GM18873 (cell line): Measurements from ENCODE around the gene SOST.

Experiments used
- ATAC-seq: cut with Tn5 transposase; IDR thresholded peaks from one replicate; pipeline ENCODE4 v1.9.1; 2021; ENCODE audit warnings: mild to moderate bottlenecking, moderate library complexity, moderate number of reproducible peaks; ENCODE audit not compliant: unreplicated experiment, low FRiP score

The SOST gene

DNA sequence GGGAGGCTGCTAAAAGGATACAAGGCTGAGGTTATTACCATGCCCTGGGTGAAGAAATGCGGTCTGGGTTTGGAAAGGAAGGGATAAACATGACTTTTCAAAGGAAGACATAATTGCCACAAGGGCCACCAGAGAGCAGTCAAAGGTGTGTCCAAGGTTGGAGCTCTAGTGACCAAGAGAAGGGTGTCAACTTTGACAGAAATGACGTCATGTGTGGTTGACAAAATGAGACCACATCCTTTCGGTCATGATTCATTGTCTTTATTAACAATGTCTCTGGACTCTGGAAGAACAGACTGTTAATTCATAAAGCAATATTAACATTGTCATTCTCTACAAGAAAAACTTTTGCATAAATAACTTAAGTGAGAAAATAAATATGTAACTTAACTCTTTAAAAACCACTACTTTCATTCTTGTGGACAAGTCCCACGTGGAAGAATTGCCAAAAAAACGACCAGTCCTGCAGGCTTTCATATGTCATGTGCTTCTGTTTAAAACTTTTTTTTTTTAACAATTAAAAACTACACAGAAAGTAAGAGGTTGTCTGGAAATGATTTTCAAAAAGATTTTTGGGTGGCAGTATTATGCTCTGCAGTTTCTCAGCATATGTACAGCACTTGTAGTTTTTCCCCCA, 5.0 kb downstream of the SOST start:
- ATAC-seq = no peak

DNA sequence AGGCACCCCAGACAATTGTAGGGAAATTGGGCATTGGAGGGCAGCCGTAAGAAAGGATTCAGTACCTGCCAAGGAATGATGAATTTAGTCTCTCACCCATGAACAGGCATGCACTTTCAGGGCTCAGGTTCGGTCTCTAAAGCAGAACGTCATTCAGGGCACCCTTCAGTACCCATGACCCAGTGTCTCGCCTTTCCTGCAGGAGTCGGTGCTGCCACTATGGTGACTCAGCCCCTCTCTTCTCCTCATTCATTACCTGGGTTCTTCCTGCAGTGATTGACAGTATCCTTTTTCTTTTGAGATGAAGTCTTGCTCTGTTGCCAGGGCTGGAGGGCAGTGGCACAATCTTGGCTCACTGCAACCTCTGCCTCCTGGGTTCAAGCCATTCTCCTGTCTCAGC, 8.4 kb downstream of the SOST start:
- ATAC-seq = no peak

DNA sequence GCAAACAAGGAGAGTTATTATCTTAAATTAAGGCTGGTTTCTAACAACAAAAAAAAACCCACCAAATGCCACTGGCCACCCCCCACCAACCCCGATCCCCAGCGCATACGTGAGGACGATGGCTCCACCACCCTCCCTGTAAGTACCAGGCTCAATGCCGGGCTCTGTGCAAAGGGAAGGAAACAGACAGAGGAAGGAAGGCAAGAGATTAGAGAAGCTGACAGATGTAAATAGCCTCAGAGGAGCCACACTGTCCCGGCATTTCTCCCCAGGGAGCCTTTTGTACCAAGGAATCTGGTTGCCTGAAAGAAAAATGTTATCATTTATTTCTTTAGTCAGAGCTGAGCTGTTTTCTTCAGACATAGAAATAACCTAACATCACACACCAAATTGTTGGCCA, 13.1 kb downstream of the SOST start:
- ATAC-seq = no peak

DNA sequence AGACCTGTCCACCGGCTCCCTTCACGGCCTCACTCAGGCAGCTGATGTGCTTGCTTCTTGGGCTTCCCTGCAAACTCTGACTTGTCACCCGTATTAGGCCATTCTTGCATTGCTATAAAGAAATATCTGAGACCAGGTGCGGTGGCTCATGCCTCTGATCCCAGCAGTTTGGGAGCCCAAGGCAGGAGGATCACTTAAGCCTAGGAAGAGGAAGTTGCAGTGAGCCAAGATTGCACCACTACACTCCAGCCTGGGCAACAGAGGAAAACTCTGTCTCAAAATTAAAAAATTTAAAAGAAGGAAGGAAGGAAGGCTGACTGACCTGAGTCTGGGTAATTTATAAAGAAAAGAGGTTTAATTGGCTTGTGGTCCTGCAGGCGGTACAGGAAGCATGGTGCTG, 17.0 kb downstream of the SOST start:
- ATAC-seq = no peak

DNA sequence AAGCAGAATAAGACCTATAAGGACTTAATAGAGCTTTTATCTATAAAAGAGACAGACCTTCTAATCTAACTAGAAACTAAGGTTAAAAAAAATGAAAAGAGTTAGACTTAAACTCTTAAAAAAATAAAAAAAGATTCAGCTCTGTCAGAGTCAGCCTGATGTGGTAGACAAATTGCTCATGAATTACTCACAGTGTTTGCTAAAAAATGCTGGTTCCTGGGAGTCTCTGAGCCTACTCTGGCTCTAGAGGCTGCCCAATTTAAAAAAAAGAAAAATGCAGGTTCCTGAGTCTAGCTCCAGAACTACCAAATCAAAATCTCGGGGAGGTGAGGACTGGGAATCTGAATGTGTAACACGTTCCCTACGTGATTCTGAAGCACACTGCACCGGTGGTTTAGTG, 18.1 kb downstream of the SOST start:
- ATAC-seq = no peak

DNA sequence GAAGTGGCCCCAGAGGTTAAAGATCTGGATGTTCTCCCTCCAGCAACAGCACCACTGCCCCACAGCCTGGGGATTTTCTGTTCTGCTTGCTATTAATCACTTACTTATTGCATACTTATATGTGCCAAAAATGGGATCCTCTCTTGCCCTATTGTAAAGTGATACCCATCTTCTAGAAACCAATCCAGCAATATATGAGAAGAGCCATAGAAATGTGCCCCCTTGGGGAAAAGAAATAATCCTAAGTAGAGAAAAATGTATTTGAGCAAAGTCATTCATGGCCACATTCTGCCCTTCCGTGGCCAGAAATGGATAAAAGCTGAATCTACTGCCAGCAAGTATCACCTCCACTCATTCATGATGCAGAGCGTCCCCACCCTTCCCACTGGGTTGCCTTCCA, 20.9 kb downstream of the SOST start:
- ATAC-seq = no peak

DNA sequence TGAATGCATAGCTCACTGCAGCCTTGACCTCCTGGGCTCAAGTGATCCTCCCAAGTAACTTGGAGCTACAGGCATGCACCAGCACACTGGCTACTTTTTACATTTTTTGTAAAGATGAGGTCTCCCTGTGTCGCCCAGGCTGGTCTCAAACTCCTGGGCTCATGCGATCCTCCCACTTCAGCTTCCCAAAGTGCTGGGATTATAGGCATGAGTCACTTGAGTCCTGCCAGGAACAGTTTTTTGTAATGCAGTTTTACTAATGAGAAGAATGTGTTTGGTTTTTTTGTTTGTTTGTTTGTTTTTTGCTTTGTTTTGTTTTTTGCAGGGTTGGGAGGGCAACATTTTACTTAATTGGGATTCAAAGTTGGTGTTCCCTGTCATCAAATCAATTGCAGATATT, 22.2 kb downstream of the SOST start:
- no peak for ATAC-seq

DNA sequence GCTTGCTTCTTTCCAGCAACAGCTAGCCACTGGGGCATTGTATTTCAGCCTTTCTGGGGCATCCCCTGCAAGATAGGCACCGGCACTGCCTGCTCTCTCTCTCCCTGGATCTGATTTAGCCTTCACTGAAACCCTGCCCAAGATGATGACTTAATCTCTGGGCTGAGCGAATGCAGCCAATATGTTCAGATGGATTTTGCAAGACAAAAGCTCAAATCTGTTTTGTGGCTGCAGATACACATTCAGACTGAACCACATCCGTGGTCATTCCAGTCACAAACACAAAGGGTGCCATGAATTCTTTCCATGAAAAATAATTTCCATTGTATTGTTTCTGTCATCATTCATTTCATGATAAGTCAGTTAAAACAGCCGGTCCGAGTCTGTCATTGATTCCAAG, 24.2 kb downstream of the SOST start:
- no peak for ATAC-seq

DNA sequence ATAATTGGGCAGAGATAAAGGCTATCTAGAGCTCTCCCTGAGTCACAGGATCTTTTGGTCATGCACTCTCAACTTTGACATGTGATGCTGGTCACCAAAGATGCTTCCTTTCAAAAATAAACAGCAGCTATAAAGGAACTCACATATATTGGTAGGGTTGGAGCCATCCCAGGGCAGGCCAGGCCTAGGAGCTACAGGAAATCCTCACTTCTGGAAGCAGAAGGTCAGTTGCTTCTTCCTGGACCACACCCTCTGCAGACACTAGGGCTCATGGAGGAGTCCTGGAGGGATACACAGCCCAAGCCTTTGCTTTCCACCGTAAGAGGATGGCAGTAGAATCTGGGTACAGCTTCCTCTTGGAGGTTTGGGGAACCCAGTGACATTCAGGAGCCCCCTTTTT, 24.6 kb downstream of the SOST start:
- no peak for ATAC-seq

DNA sequence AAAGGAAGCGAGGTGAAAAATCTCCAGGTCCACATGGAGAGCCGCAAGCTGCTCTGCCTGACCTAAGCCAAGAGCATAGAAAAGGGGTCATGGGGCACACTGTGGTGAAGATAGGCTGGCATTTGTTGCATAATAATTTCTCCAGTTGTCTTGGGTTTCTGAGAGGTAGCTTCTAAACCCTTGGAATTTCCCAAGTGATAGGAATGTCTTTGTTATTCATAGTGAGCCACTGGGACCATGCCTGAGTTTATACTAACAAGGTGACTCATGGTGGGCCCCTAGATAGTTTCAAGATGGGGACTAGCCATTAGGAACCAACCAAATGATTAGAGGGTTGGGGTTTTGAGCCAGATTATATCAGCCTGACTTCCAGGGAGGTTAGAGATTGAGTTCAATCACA, 25.6 kb downstream of the SOST start:
- ATAC-seq = no peak

DNA sequence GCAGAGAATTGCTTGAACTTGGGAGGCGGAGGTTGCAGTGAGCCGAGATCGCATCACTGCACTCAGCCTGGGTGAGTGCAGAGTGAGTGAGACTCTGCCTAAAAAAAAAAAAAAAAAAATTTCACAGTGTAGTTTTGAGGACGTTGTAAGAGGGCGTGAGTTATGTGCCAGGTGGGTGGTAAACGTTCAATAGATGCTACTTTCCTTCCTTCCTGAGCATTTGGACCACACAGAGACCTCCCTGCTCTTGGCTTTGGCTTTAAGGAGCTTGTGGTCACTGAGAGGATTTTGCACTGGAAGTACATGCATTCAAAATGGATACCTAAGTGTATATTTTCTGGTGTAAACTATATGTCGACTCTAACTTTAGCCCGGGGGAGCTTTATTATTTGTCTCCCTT, 30.5 kb downstream of the SOST start:
- ATAC-seq = no peak

DNA sequence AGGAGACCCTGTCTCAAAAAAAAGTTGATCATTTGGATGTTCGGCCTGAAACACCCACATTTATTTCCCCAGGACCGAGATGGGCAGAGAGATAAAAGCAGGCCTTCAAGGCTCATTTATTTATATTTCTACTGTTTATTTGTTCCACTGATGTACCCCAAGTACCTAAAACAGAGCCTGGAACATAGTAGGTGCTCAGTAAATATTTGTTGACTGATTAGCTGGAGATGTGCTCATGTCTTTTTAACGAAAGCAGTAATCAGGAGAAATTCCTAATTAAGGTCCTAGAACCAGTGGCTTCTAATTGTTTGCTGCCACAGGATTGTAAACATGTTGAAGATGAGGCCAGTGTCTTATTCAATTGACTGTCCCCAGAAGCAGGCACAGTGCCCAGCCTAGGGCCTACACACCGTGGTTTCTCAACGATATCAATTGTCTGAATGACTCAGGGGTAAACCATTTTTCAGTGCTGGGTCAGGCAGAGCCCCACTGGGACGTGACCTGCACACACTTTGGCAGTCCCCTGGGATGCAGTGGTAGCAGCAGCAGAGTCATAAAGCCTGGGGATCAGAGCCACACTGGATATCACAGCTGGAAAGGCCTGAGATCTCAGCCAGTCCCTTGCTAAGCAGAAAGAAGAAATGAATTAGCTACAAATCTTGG, 34.8 kb downstream of the SOST start:
- no peak for ATAC-seq

DNA sequence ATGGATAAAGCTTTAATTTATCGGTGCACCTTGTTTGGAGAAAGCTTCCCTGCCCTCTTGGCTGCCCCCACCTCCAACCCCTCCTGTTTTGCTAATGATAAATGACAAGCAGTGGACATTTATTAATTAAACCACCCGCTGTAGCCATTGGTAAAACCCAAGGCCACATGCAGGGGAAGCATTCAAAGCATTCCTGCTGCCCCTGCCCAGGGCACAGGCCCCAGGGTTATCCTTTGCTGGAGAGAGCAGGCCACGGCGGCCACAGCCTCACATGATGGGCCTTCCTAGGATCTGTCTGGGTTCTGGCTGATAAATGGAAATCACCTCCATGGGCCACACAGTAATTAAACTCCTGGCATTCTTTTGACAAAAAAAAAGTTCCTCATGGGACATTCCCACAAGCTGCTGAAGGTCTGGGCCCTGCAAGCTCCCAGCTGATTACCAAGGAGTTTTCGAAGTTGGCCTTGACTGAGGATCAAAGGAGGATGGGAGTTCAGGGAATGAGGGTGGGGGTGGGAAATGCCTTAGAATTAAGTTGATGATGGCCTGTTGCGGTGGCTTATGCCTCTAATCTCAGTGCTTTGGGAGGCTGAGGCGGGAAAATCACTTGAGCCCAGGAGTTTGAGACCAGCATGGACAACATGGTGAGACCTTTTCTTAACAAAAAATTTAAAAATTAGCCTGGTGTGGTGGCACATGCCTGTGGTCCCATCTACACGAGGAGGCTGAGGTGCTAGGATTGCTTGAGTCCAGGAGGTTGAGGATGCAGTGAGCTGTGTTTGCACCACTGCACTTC, 35.5 kb downstream of the SOST start:
- no peak for ATAC-seq

DNA sequence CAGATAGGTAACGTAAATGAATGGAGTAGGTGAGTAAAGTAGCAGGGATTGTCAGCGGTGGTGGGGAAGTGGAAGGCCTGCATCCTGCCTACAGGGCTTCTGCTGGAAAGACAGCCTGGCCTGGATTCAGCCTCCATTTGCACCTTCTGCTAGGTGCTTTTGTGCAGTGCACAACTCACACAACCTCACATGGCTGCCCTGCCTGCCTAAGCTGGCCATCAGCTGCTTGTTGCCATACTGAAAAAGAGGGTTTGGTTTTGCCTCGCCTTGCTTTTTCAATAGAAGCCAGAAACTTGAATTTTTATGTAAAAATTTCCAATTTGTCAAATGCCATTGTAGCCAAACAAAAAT, 36.3 kb downstream of the SOST start:
- ATAC-seq = no peak

DNA sequence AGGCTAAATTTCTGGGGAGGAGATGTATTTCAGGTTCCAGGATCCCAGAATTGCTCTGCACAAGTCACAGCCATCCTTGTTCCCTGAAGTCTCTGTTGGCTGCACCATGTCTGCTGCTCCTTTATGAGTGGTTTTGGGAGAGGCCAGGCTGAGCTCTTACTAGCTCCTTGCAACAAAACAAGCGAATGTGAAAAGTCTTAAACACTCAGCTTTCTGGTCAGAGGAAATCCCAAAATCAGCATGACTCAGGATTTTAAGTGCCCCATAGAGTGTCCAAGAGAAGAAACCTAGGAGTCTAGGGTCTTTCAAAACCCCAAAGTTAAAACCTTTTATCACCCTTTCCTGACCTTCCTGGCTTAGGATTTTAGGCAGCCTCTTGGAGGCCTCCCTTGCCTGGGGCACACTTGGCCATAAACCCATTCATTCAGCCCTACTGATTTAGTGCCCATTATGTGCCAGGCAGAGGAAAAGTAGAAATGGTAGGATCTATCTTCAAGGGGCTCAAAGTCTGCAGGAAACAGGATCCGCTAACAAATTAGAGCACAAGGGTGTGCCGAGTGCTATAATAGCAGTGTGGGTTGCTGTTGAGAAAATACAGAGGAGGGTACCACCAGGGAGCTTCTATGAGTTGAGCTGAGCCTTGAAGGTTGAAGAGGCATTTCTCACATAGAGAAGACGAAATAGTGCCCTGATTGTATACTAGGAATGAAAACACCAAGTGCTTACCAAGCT, 36.9 kb downstream of the SOST start:
- no peak for ATAC-seq

DNA sequence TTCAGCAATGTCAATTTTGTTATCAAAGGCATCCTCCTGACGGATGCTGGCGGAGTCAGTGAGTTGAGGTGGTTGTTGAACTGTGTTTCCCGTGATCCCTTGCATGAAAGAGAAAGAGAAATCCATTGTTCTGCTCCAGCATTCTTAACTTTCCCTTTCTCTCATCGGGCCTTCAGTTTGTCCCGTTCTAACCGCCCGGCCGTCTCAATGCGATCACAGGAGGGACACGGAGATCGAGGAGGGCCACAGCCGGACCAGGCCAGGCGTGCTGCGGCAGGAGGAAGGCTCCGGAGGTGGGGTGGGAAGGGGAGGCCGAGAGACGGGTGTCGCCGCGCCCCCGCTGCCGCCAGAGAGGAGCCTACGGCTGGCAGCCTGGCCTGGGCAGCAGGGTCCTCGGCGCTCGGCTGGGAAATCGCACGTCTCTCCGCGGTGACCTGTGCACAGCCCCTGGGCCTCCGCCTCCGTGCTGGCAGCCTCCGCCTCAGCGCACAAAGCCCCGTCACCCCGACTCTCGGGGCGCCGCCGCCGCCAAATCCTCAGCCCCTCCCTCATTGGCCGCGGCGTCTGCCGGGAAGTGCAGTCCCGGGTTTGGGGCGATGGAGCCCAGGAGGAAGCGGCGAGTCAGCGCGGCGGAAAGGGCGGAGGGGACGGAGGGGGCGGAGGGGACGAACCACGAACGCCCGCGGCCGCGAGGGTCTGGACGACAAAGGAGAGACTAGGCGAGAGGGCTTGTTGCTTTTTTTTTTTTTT, 38.1 kb downstream of the SOST start:
- no peak for ATAC-seq

DNA sequence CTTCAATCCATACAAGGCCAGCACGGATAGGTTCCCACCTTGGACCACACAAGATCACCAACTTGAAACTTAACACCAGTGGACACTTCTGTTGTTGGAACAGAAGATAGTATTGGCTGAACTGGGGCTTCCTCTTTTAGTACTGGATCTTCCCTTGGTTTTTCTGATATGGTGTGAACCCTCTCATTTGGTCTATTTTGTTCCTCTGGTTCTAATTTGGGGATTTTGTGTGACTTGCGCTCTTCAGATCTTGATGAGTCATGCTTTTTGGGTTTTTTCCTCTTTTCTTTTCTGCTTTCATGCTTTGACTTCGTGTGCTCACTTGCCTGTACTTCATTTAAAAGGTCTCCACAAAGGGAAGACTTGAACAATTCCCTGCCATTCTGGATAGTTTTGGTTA, 39.0 kb downstream of the SOST start:
- ATAC-seq = no peak

DNA sequence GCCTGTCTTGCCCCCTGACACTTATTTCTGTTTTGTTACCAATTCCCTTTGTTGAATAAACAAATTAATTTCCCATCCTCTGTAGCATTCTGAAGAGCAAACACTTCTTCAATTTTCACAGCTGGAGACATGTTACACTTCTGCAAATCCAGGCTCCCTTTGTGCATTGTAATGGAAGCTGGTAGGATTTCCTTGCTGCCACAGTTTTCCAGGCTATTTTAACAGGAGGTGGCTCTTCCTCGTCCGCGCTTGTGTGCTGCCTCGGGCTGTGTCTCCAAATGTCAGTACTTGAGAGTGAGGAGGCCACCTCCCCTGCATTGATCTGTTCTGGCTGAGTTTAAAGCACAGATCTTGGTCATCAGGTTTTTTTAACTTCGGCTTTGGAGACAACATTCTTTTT, 40.0 kb downstream of the SOST start:
- ATAC-seq = no peak

DNA sequence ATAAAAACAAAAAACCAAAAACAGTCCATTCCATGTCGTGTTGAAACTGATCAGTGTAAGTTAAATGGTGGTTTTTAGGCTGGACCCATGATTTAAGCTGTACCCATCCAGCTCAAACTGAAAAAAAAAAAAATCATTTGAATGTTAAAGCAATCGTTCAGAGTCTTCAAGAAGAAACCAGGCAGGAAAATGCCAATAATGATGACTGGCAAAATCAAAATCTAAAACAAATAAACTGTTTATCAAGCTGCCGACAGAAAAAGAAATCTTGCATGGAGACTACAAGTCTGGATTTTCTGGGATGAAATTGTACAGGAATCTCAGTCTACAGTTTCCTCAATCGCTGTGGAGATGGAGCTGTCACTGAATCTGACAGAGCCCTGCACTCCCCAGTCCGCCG, 40.7 kb downstream of the SOST start:
- ATAC-seq = no peak

DNA sequence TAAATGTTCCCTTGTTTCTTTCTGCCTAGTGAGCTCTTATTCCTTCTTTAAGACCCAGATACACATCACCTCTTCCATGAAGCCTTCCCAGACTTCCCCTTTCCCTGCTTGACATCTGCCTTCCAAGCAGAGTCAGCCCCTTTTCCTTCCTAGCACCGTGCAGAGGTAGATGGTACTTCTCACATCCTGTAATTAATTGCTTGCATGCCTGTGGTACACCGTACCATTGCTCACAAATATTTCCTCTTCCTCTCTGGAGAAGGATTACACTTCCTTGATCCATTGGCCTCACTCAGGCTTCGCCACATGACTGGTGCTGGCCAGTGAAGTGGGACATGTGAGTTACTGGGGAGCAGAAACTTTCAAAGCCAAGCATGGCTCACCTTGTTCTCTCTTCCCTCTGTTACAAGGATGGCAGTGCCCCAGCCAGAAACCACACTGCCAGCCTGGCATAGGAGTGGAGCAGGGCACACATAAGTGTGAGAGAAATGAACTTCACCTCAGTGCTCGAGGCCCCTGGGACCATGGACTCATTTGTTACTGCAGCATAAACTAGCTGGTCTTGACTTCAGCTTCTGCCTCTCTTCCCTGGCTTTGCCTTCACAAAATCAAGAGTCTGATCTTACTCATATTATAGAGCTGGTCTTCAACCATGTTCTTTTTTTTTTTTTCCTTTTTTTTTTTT, 44.0 kb downstream of the SOST start:
- no peak for ATAC-seq
